Loucy (cell line): ENCODE data around the gene DCUN1D5.

Source experiments
- EZH2phosphoT487 ChIP-seq: fragments of 200-600 bp; IDR thresholded peaks from 2 replicates; pipeline ENCODE4 v1.6.1; 2018; ENCODE audit warnings: antibody characterized with exemption, mild to moderate bottlenecking, moderate library complexity, borderline replicate concordance
- TF ChIP-seq, protein P1 (sequence below): fragments of 200-600 bp; sonication (generic); conservative IDR thresholded peaks from 2 replicates; pipeline ENCODE4 v1.5.1; 2014; ENCODE audit warnings: mild to moderate bottlenecking, antibody characterized with exemption, low read length

- TF ChIP-seq EZH2phosphoT487, result no peak
- TF ChIP-seq, protein P1, sequence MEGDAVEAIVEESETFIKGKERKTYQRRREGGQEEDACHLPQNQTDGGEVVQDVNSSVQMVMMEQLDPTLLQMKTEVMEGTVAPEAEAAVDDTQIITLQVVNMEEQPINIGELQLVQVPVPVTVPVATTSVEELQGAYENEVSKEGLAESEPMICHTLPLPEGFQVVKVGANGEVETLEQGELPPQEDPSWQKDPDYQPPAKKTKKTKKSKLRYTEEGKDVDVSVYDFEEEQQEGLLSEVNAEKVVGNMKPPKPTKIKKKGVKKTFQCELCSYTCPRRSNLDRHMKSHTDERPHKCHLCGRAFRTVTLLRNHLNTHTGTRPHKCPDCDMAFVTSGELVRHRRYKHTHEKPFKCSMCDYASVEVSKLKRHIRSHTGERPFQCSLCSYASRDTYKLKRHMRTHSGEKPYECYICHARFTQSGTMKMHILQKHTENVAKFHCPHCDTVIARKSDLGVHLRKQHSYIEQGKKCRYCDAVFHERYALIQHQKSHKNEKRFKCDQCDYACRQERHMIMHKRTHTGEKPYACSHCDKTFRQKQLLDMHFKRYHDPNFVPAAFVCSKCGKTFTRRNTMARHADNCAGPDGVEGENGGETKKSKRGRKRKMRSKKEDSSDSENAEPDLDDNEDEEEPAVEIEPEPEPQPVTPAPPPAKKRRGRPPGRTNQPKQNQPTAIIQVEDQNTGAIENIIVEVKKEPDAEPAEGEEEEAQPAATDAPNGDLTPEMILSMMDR, result no peak
These were observed 40.7 kb downstream of the DCUN1D5 start for GRCh38 chr11:103051151-103051801.
